ENCODE measurements around the gene BIN1. TPM values are rescaled to one million over a fixed set of nuclear protein-coding genes. Genes with fewer than 3 reads are reported as not detected.

BIN1 gene
- total and polyA plus RNA-seq, 8 donors = 32.0 to 98.7 (median 76.7) TPM

GRCh38 chr2:127098711-127099110 is 8.2 kb downstream of the BIN1 start:
- no peak for ATAC-seq
- Histone ChIP-seq H3K9me3 (no peaks in the 10 kb centered on the region), H3K4me1 (peaks cover 16% of the 10 kb centered on the region in 2 donors), H3K27ac (no peak overlapping the region), H3K36me3 (no peaks in the 10 kb centered on the region), H3K4me3 (no peak overlapping the region), H3K27me3 (no peaks in the 10 kb centered on the region)
- peak in 1 of 4 donors; percentile 67 for DNase-seq
- TF ChIP-seq CTCF (IDR thresholded peaks at IDR 0.05) = no peak
- intact Hi-C loops (cut with DNase I) = no loop called here

GRCh38 chr2:127097841-127098651 is 8.9 kb downstream of the BIN1 start:
- no peak for TF ChIP-seq CTCF (IDR thresholded peaks at IDR 0.05)
- H3K9me3 ChIP-seq = no peaks in the 10 kb centered on the region
- no peak overlapping the region for H3K4me3 ChIP-seq
- ATAC-seq (no peak), DNase-seq (peak in 1 of 4 donors; percentile 64)
- no peaks in the 10 kb centered on the region for H3K36me3 ChIP-seq
- intact Hi-C loops (cut with DNase I) = no loop called here
- H3K4me1 ChIP-seq = peaks cover 16 to 23% of the 10 kb centered on the region in 2 donors
- H3K27ac ChIP-seq = no peak overlapping the region
- no peaks in the 10 kb centered on the region for H3K27me3 ChIP-seq

DNA sequence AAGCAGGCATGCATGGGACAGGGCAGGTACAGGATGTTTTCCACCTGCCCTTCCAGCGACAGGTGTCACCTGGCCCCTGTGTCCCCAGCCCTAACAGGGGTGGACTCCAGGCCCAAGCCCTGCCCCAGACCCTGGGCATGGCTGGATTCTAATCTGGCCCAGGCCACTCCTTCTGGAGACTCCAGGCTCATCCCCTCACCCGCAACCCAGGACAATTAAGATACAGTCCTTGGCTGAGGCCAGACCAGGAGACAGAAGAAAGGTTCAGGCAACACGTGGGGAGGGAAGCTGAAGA is 9.5 kb downstream of the BIN1 start:
- H3K27ac ChIP-seq = no peak overlapping the region
- H3K27me3 ChIP-seq = no peaks in the 10 kb centered on the region
- intact Hi-C loops (cut with DNase I) = no loop called here
- ATAC-seq (no peak), DNase-seq (peak in 1 of 4 donors; percentile 37)
- H3K4me3 ChIP-seq = no peak overlapping the region
- H3K4me1 ChIP-seq = peaks cover 16 to 24% of the 10 kb centered on the region in 2 donors
- H3K36me3 ChIP-seq = no peaks in the 10 kb centered on the region
- no peak for TF ChIP-seq CTCF (IDR thresholded peaks at IDR 0.05)
- H3K9me3 ChIP-seq = no peaks in the 10 kb centered on the region

DNA sequence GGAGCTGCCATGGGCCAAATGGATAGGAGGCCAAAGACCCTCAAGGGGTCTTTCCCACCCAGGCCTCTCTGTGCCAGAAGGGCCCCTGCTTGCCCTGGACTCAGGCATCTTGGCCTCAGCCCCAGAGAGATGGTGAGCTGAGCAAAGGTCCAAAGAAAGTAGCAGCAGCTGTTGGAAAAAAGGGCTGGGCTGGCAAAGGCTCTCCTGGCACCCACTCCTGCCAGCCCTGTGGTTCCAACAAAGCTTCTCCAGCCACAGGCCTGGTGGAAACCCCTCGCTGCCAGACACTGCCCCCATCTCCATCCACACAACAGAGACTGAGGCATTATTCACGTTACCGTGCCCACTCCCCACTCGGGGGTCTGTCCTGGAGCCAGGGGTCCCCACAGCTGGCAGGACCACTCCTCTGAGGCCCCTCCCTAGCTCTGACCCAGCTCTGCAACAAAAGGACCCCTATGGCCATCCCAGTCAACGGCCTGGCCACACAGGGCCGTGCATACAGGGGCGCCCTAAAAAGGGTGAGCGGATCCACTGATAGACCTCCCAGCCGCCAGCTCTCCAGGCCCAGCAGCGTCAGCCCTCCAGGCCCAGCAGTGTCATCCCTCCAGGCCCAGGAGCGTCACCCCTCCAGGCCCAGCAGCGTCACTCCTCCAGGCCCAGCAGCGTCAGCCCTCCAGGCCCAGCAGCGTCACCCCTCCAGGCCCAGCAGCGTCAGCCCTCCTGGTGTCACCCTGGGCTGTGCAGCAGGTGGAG is 10.1 kb downstream of the BIN1 start:
- ATAC-seq = no peak
- TF ChIP-seq CTCF (IDR thresholded peaks at IDR 0.05) = no peak
- H3K36me3 ChIP-seq = no peaks in the 10 kb centered on the region
- no peak overlapping the region for H3K4me3 ChIP-seq
- no peaks in the 10 kb centered on the region for H3K9me3 ChIP-seq
- intact Hi-C loops (cut with DNase I) = no loop called here
- H3K27me3 ChIP-seq = no peaks in the 10 kb centered on the region
- H3K27ac ChIP-seq = no peak overlapping the region
- peak in 1 of 4 donors; percentile 61 for DNase-seq
- H3K4me1 ChIP-seq = peaks cover 16 to 24% of the 10 kb centered on the region in 2 donors

DNA sequence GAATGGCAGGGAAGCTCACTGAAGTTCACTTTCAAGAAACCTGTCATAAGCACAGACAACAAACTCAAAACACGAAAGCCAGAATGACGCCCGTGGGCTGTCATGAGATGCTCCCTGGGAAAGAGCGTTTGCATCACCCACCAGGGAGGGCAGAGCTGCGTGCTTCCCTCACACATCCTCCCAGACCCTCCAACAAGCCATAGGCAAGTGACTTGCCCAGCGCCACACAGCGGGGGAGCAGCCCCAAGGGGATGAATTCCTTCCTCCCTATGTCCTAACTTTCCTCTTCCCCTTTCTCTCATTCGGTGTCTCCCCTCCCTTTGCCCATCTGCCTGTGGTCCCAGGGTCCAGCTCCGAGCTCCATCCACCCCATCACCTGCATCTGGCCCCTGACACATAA is 10.7 kb downstream of the BIN1 start:
- peaks cover 16 to 24% of the 10 kb centered on the region in 2 donors for H3K4me1 ChIP-seq
- no peak overlapping the region for H3K4me3 ChIP-seq
- intact Hi-C loops (cut with DNase I) = no loop called here
- no peak for TF ChIP-seq CTCF (IDR thresholded peaks at IDR 0.05)
- peak in 1 of 4 donors; percentile 59 for DNase-seq
- no peak for ATAC-seq
- H3K36me3 ChIP-seq = no peaks in the 10 kb centered on the region
- H3K9me3 ChIP-seq = no peaks in the 10 kb centered on the region
- H3K27ac ChIP-seq = no peak overlapping the region
- H3K27me3 ChIP-seq = no peaks in the 10 kb centered on the region
